GM18907 (cell line): ENCODE results near the gene SYNM.
"Not testable (repeated sequence)": the region's sequence is repeated elsewhere in the genome, so short reads cannot be mapped to it uniquely, and the experiment has no call there.

ENCODE experiments used
- ATAC-seq: cut with Tn5 transposase; IDR thresholded peaks from one replicate; pipeline ENCODE4 v1.9.1; 2021; ENCODE audit warnings: mild to moderate bottlenecking, moderate library complexity; ENCODE audit not compliant: unreplicated experiment

The SYNM gene

DNA sequence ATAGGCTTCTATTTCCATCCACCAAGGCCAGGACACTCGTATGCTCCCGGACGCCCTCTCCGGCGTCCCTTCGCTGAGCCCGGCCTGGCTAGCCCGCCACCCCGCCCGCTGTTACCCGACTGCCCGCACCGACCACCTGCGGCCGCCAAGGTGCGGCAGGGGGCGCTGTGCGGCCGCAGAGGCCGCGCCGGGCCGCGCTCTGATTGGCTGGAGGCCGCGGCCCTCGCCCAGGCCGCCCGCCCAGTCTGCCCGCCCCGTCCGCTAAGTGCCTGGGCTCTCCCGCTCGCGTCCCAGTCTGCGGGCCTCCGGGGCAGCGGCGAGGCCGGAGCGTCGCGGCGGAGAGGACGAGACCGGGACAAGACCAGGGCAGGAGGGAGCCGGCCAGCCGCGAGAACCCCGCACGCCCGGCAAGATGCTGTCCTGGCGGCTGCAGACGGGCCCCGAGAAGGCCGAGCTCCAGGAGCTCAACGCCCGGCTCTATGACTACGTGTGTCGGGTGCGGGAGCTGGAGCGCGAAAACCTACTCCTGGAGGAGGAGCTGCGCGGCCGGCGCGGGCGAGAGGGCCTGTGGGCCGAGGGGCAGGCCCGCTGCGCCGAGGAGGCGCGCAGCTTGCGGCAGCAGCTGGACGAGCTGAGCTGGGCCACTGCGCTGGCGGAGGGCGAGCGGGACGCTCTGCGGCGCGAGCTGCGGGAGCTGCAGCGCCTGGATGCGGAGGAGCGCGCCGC, at the start of gene SYNM:
Gene SYNM, plus strand, starts transcription at position 293 of the 726 bp plus-strand sequence. Its CDS starts 120 bp downstream, at position 413.
- ATAC-seq, result peak; percentile 74

GRCh38 chr15:99055555-99056134, 49.2 kb upstream of the SYNM start:
- ATAC-seq, result no peak

DNA sequence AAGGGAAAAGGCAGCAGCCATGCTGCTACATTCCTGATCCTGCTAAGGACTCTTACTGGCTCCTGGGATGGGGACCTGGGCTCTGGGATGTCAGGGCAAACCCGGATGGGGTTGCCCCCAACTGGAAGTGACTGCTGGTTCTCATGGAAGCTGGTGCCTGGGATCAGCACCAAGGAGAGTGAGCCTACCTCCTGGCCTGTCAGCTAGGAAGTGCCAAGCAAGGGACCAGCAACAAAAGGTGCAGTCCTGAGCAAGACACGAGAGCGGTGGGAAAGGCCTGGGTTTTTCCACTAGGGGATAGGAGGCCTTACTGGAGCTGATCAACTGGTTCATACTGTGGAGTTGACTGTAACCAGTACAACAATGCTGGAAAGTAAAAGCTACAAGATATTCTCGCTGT, 47.9 kb upstream of the SYNM start:
- ATAC-seq, result no peak

DNA sequence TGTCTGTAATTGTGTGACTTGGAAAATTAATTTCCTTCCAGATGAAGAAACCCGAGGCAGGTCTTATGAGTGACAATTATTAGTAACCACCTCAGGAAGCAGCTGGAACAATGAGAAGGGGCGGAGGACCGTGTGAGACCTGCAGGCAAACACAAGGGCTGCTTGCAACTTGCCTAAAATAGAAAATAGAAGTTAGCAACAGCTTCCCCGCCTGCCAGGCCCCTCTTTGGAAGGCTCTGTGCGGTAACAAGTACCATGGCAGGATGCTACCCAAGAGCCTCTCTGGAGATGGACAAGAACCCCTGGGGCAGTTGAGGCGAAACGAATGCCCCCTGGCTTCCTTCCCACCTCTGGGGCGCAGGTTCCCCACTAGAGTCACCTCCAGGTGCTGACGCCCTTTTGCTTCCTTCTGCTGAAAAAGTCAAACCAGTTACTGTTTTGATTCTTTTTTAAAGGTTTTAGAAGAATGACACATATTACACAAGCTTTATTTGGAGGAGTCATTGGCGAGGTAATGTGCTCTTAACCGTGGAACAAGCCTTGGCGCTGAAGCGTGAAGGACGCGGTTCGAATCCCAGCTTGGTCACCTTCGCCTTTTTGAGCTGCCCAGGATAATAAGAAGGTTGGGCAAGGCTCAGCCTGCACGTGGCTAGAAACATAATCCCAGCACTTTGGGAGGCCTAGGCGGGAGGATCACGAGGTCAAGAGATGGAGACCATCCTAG, 47.0 kb upstream of the SYNM start:
- ATAC-seq, result no peak

- ATAC-seq, result no peak
Measured at GRCh38 chr15:99058421-99058870, 46.4 kb upstream of the SYNM start.

- peak; percentile 67 for ATAC-seq
Measured at GRCh38 chr15:99059010-99059981, 45.6 kb upstream of the SYNM start.

- ATAC-seq, result not testable (repeated sequence)
Measured at GRCh38 chr15:99060186-99060585, 44.7 kb upstream of the SYNM start.

- ATAC-seq, result no peak
Measured at GRCh38 chr15:99062226-99062625, 42.7 kb upstream of the SYNM start.

DNA sequence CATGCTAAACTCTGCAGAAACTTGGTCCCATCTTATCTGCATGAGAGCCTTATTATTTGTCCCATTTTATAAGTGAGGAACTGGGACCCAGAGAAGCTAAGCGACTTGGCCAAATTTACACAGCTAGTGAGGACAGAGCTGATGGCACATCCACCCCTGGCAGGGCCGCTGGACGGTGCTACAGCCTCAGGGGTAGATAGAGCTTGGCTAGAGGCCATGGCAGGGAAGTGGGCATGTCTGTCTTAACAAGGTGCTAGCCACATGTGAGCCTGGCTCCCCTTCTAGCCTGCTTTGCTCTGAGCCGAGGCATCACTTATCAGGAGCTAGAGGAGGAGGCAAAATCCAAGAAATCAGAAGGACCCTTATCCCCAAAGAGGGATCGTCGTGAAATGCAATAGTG, 36.7 kb upstream of the SYNM start:
- no peak for ATAC-seq

- ATAC-seq, result no peak
Measured at GRCh38 chr15:99070208-99070607, 34.7 kb upstream of the SYNM start.

DNA sequence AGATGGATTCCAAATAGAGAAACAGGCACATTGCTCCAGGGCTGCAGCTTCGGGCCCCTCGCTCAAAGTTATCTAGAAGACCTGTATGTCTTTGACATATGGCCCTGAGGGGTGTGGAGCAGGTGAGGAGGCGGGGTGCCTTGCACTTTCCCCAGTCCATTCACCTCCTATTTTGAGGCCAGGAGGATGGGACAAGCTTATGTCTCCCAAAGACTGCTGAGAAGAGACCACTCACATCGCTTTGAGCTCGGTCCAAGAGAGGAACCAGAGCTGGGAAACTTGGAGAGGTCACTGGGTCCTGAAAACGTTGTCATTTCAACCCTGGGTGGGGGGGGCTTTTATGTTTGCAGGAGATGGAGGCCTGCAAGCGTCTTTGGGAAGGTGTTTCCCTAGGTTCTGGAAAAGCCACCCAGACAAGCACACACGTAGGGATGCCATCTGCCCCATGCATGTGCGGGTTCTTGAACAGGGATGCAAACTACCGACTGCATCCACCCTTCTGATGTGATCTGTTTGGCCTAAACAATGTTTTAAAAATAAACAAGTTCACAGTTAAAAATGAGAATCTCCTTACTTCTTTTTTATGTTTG, 33.7 kb upstream of the SYNM start:
- no peak for ATAC-seq

DNA sequence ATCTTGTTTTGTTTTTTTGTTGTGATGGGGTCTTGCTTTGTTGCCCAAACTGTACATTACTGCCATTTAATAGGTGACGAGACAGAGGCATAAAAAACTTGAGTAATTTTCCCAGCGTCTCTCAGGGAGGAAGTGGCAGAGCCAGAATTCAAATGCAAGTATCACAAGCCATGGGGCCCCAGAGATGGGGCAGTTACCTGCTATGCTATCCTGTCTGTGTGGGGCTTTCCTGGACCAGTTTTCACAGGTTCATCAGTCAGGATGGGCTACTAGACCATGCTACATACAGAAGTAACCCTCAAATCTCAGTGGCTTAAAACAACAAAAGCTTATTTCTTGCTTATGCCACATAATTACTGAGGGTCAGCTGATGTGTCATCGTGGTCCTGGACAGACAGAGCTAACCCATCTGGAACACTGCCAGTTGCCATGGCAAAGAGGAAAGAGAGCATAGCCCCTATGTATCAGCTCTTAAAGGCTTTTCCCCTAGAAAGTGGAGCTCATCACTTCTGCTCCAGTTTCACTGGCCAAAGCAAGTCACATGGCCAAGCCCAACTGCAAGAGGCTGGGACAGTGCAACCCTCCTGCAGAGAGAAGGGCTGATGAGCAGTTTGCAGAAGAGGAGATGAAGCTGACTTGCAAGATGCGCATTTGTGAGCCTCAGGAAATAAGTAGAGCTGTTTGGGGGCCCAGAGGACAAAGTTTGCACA, 31.7 kb upstream of the SYNM start:
- ATAC-seq, result peak; percentile 57

- ATAC-seq, result no peak
Measured at GRCh38 chr15:99074446-99074845, 30.4 kb upstream of the SYNM start.

DNA sequence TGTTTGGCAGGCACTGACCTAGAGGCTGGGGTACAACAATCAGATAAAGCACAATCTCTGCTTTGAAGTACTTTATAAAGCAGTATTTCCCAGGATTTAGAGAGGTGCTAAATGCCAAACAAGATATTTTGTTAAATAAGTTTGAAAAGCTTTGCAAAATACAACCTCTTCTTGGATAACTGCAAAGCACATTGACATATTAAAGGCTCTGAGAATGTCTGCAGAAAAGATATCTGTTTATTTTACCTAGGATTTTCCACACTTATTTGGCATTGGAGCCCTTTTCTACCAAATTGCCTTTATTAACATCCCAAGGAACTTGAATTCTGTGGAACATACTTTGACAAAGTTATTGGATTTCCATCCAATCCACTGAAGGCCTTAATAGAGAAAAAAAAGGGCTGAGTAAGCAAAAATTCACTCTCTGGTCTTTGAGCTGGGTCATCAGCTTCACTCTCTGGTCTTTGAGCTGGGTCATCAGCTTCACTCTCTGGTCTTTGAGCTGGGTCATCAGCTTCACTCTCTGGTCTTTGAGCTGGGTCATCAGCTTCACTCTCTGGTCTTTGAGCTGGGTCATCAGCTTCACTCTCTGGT, 29.7 kb upstream of the SYNM start:
- not testable (repeated sequence) for ATAC-seq

GRCh38 chr15:99076109-99076508, 28.8 kb upstream of the SYNM start:
- ATAC-seq, result no peak

- ATAC-seq, result peak; percentile 88
Measured at GRCh38 chr15:99076555-99077308, 28.1 kb upstream of the SYNM start.

DNA sequence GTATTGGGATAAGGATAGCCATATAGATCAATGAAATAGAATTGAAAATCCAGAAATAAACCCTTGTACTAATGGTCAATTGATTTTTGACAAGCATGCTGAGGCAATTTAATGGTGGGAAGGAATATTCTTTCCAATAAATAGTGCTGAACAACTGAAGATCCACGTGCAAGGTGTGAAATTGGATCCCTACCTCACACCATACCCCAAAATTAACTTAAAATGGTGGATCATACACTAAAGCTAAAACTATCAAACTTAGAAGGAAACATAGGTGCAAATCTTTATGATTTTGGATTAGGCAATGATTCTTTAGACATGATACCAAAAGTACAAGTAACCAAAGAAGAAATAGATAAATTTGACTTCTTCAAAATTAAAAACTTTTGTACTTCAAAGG, 22.1 kb upstream of the SYNM start:
- no peak for ATAC-seq

GRCh38 chr15:99084965-99085364, 19.9 kb upstream of the SYNM start:
- ATAC-seq, result no peak
